Prostate gland (tissue), 2 donors: Measurements from ENCODE around the gene KIF2A. TPM values are rescaled to one million over a fixed set of nuclear protein-coding genes. Genes with fewer than 3 reads are reported as not detected.

Source experiments
- DNase-seq: peaks from one replicate; pipeline ENCODE4 v3.0.0-alpha.2; 2019; ENCODE audit warnings: low spot score
- H3K27ac ChIP-seq, 2 donors: fragments of 200-600 bp; sonication (generic); 2 replicates each; pipeline ENCODE4 v1.5.1; 2017 to 2019
- H3K27me3 ChIP-seq: fragments of 200-600 bp; sonication (generic); replicated peaks from 2 replicates; pipeline ENCODE4 v1.5.1; 2019; ENCODE audit not compliant: insufficient read depth
- H3K36me3 ChIP-seq, 2 donors: fragments of 200-600 bp; sonication (generic); 1 replicate in 1 of 2; 2 replicates in 1 of 2; pipeline versions ENCODE4 v1.5.1 to v1.8.1; 2017 to 2019
- H3K4me1 ChIP-seq: fragments of 200-600 bp; sonication (generic); replicated peaks from 2 replicates; pipeline ENCODE4 v1.5.1; 2019
- H3K4me3 ChIP-seq, 2 donors: fragments of 200-600 bp; sonication (generic); 2 replicates each; pipeline ENCODE4 v1.5.1; 2017 to 2019
- H3K9me3 ChIP-seq: fragments of 200-600 bp; sonication (generic); 2 replicates; pipeline ENCODE4 v1.5.1; 2017
- CTCF ChIP-seq, 4 experiments: fragments of 200-600 bp in 2 of 4; fragments of 450-650 bp in 2 of 4; sonication (generic) in 2 of 4; IDR thresholded peaks; 1 replicate in 3 of 4; 2 replicates in 1 of 4; pipeline ENCODE4 v1.5.1; 2016 to 2019; ENCODE audit warnings: antibody characterized with exemption in 4 of 4, mild to moderate bottlenecking in 2 of 4, moderate library complexity in 2 of 4
- POLR2A ChIP-seq: fragments of 450-650 bp; IDR thresholded peaks from one replicate; pipeline ENCODE4 v1.6.1; 2016; ENCODE audit warnings: antibody characterized with exemption, mild to moderate bottlenecking
- POLR2AphosphoS5 ChIP-seq: sonication (generic); formaldehyde crosslinking; IDR thresholded peaks from one replicate; pipeline ENCODE4 v1.6.1; 2017; ENCODE audit warnings: antibody characterized with exemption
- WGBS: methylation state at CpG from one replicate; pipeline ENCODE4 v1.1.5; 2018; 5-methylcytosine and 5-hydroxymethylcytosine counted together
- intact Hi-C: fragments of 100-400 bp; cut with DNase I; formaldehyde crosslinking; loops from one replicate; pipeline ENCODE4 v1.14.2; 2022
- total RNA-seq, 2 donors: library from RNA; depleted of rRNA; stranded (reverse); fragments of >200 nt; gene quantifications; one replicate each; pipeline ENCODE4 v1.1.0, GENCODE V29; 2016

The KIF2A gene
- total RNA-seq, 2 donors from 2014 or later = 20.3 to 43.4 TPM

DNA sequence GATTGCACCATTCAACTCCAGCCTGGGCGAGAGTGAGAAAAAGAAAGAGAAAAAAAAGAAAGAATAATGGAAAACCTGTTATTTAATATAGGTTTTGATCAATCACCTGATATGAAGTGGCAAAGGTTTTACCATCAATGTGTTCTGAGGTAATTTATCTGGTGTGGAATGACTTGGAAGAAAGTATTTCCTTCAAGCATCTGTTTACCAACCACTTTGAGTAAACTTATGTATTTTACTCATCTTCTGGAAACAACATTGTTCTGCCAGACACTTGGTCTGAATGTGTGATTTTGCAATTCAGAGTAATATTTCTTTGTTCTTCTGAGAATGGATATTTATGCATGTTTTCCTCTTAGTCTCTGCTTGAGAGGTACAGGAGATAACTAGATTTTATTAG lies 24.3 kb downstream of the KIF2A start:
- TF ChIP-seq CTCF (IDR thresholded peaks at IDR 0.05) = no peak
- 93% methylated on average over 1 of the region's 1 CpG for WGBS
- intact Hi-C loops = no loop called here
- H3K4me1 ChIP-seq = no peaks in the 10 kb centered on the region
- H3K4me3 ChIP-seq = no peak overlapping the region
- no peak for DNase-seq
- H3K36me3 ChIP-seq = no peaks in the 10 kb centered on the region
- H3K27me3 ChIP-seq = no peaks in the 10 kb centered on the region
- H3K27ac ChIP-seq = no peak overlapping the region
- H3K9me3 ChIP-seq = no peaks in the 10 kb centered on the region

GRCh38 chr5:62331921-62332320 lies 25.9 kb downstream of the KIF2A start:
- intact Hi-C loops = no loop called here
- Histone ChIP-seq H3K4me3 (no peak overlapping the region), H3K36me3 (no peaks in the 10 kb centered on the region), H3K4me1 (no peaks in the 10 kb centered on the region), H3K27me3 (no peaks in the 10 kb centered on the region), H3K27ac (no peak overlapping the region), H3K9me3 (no peaks in the 10 kb centered on the region)
- no peak for DNase-seq
- no peak for TF ChIP-seq POLR2A
- TF ChIP-seq CTCF (IDR thresholded peaks at IDR 0.05) = no peak
- no peak for TF ChIP-seq POLR2AphosphoS5

GRCh38 chr5:62333250-62333794 lies 27.3 kb downstream of the KIF2A start:
- no peaks in the 10 kb centered on the region for H3K27me3 ChIP-seq
- 84% methylated on average over 8 of the region's 8 CpGs for WGBS
- no peaks in the 10 kb centered on the region for H3K36me3 ChIP-seq
- no peak for TF ChIP-seq CTCF (IDR thresholded peaks at IDR 0.05)
- no peak for TF ChIP-seq POLR2AphosphoS5
- no peak for TF ChIP-seq POLR2A
- no peaks in the 10 kb centered on the region for H3K4me1 ChIP-seq
- no peaks in the 10 kb centered on the region for H3K9me3 ChIP-seq
- intact Hi-C loops = no loop called here
- no peak overlapping the region for H3K27ac ChIP-seq
- H3K4me3 ChIP-seq = no peak overlapping the region
- DNase-seq = no peak

DNA sequence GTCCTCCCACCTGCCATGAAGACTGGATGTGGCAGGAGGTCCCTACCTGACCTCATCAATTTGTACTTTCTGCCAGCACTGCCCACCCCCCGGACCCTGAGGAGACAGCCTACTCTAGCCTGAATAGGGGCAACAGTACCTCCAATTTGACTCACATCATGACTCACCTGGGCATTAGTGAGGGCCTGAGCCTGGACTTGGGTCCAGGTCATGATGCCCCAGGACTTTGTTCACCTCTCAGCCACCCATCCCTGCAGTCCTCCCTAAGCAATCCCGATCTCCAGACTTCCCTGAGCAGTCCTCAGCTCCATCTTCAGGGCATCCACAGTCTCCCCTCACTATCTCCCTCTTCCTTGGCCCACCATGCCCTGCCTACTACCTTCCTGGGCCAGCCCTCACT lies 28.1 kb downstream of the KIF2A start:
- H3K9me3 ChIP-seq = no peaks in the 10 kb centered on the region
- no peak overlapping the region for H3K27ac ChIP-seq

More for the DNA sequence above, 28.1 kb downstream of the KIF2A start:
- H3K36me3 ChIP-seq = no peaks in the 10 kb centered on the region
- no peak for DNase-seq
- WGBS = 100% methylated on average over 2 of the region's 2 CpGs
- H3K4me1 ChIP-seq = no peaks in the 10 kb centered on the region
- H3K27me3 ChIP-seq = no peaks in the 10 kb centered on the region
- H3K4me3 ChIP-seq = no peak overlapping the region
- TF ChIP-seq POLR2A (no peak), CTCF (IDR thresholded peaks at IDR 0.05) (no peak), POLR2AphosphoS5 (no peak)
- intact Hi-C loops = no loop called here
